WTC11 (cell line): Measurements from ENCODE around the gene BZW1.

Experiments used
- CTCF ChIP-seq: fragments of 200-600 bp; IDR thresholded peaks from 2 replicates; pipeline ENCODE4 v1.8.0; 2022; ENCODE audit warnings: antibody characterized with exemption
- E2F5 ChIP-seq: sonication (generic); formaldehyde crosslinking; IDR thresholded peaks from 2 replicates; pipeline ENCODE4 v1.8.1; 2022; ENCODE audit warnings: mild to moderate bottlenecking, moderate library complexity, missing genetic modification reagents
- HMGXB4 ChIP-seq: sonication (generic); formaldehyde crosslinking; IDR thresholded peaks from 2 replicates; pipeline ENCODE4 v1.8.1; 2023; ENCODE audit warnings: mild to moderate bottlenecking, moderate library complexity, missing genetic modification reagents
- MXD4 ChIP-seq: fragments of 250-450 bp; sonication (Bioruptor Pico); IDR thresholded peaks from 2 replicates; pipeline ENCODE4 v1.8.0; 2021; ENCODE audit warnings: mild to moderate bottlenecking, moderate library complexity, borderline replicate concordance
- SMAD3 ChIP-seq: sonication (generic); formaldehyde crosslinking; IDR thresholded peaks from 2 replicates; pipeline ENCODE4 v1.8.0; 2022; ENCODE audit warnings: missing genetic modification reagents, mild to moderate bottlenecking, borderline replicate concordance
- STAT6 ChIP-seq: sonication (generic); formaldehyde crosslinking; conservative IDR thresholded peaks from 2 replicates; pipeline ENCODE4 v1.8.1; 2023; ENCODE audit warnings: mild to moderate bottlenecking, low read depth, missing genetic modification reagents, moderate library complexity

- TF ChIP-seq CTCF (no peak), HMGXB4 (CRISPR knock-in tag) (no peak), STAT6 (CRISPR knock-in tag) (no peak), MXD4 (CRISPR knock-in tag) (no peak), E2F5 (CRISPR knock-in tag) (no peak), SMAD3 (CRISPR knock-in tag) (no peak)
Measured at GRCh38 chr2:200772620-200773019, 39.1 kb upstream of the BZW1 start.
